Upper lobe of left lung (tissue), 6 donors: ENCODE results near the gene RPA1. TPM values are rescaled to one million over a fixed set of nuclear protein-coding genes. Genes with fewer than 3 reads are reported as not detected.
"Not testable (repeated sequence)": the region's sequence is repeated elsewhere in the genome, so short reads cannot be mapped to it uniquely, and the experiment has no call there.

ENCODE experiments used
- ATAC-seq, 2 donors: fragments of 200-7000 bp; cut with Tn5 transposase; one replicate each; pipeline ENCODE4 v1.9.1; 2022; ENCODE audit warnings: mild to moderate bottlenecking in 2 of 2, moderate library complexity in 2 of 2; ENCODE audit not compliant: low FRiP score in 2 of 2
- DNase-seq, 2 donors: peaks; one replicate each; pipeline ENCODE4 v3.0.0-alpha.2; 2019 to 2020
- H3K27ac ChIP-seq, 4 donors: fragments of 200-600 bp; sonication (generic); one replicate each; pipeline ENCODE4 v1.5.1; 2016 to 2019
- H3K27me3 ChIP-seq, 4 donors: fragments of 200-600 bp; sonication (generic); one replicate each; pipeline ENCODE4 v1.5.1; 2017 to 2019
- H3K36me3 ChIP-seq, 4 donors: fragments of 200-600 bp; sonication (generic); one replicate each; pipeline ENCODE4 v1.5.1; 2016 to 2019
- H3K4me1 ChIP-seq, 4 donors: fragments of 200-600 bp; sonication (generic); one replicate each; pipeline ENCODE4 v1.5.1; 2018 to 2019
- H3K4me3 ChIP-seq, 4 donors: fragments of 200-600 bp; sonication (generic); one replicate each; pipeline ENCODE4 v1.5.1; 2017 to 2019; ENCODE audit warnings: mild to moderate bottlenecking in 2 of 4, moderate library complexity in 1 of 4
- H3K9me3 ChIP-seq, 4 donors: fragments of 200-600 bp; sonication (generic); one replicate each; pipeline ENCODE4 v1.5.1; 2018 to 2019
- CTCF ChIP-seq, 6 experiments: fragments of 450-650 bp in 4 of 6; fragments of 200-600 bp in 2 of 6; sonication (generic) in 2 of 6; IDR thresholded peaks; one replicate each; pipeline ENCODE4 v1.5.1; 2016 to 2019; ENCODE audit warnings: antibody characterized with exemption in 6 of 6
- EP300 ChIP-seq, 4 donors: sonication (generic); formaldehyde crosslinking; IDR thresholded peaks; one replicate each; pipeline ENCODE4 v1.5.1; 2017; ENCODE audit warnings: antibody characterized with exemption in 4 of 4, control low read depth in 2 of 4
- POLR2A ChIP-seq, 4 donors: fragments of 450-650 bp; IDR thresholded peaks; one replicate each; pipeline ENCODE4 v1.5.1; 2016 to 2017; ENCODE audit warnings: antibody characterized with exemption in 4 of 4, mild to moderate bottlenecking in 2 of 4
- POLR2AphosphoS5 ChIP-seq, 2 donors: sonication (generic); formaldehyde crosslinking; IDR thresholded peaks; one replicate each; pipeline ENCODE4 v1.5.1; 2017; ENCODE audit warnings: antibody characterized with exemption in 2 of 2
- WGBS, 2 donors: methylation state at CpG; one replicate each; pipeline ENCODE4 v1.1.5; 2017 to 2018; 5-methylcytosine and 5-hydroxymethylcytosine counted together
- total RNA-seq, 6 donors: library from RNA; depleted of rRNA in 4 of 6; stranded (reverse); fragments of >200 nt in 4 of 6; gene quantifications; one replicate each; pipeline versions ENCODE4 v1.1.0 to v1.2.1, GENCODE V29; 2016 to 2021
- donor health status: DM: no; HTN: no; CAD: no; lungs with moderate emphysema.
- donor health status: DM: no; HTN: yes; CAD: no; lungs with severe emphysema.

The RPA1 gene
- total RNA-seq, 6 donors from 2014 or later = 14.1 to 82.3 (median 24.8) TPM

- no peak overlapping the region for H3K27ac ChIP-seq
- no peaks in the 10 kb centered on the region for H3K27me3 ChIP-seq
- WGBS, 2 donors = 97 to 100% methylated on average over 1 of the region's 1 CpG
- peaks cover 0 to under 1% (median 0%) of the 10 kb centered on the region in 4 donors for H3K4me1 ChIP-seq
- DNase-seq = no peak
- H3K4me3 ChIP-seq = no peak overlapping the region
- no peak for TF ChIP-seq EP300 (IDR thresholded peaks at IDR 0.05)
- TF ChIP-seq CTCF (IDR thresholded peaks at IDR 0.05) = no peak
- TF ChIP-seq POLR2A (IDR thresholded peaks at IDR 0.05) = no peak
- no peak for TF ChIP-seq POLR2AphosphoS5 (IDR thresholded peaks at IDR 0.05)
- no peaks in the 10 kb centered on the region for H3K9me3 ChIP-seq
- ATAC-seq = no peak
- peaks cover 9 to 31% (median 19%) of the 10 kb centered on the region in 4 donors for H3K36me3 ChIP-seq
Observed at GRCh38 chr17:1802429-1802828, 27.4 kb upstream of the RPA1 start.

GRCh38 chr17:1803280-1803679 lies 26.5 kb upstream of the RPA1 start:
- no peaks in the 10 kb centered on the region for H3K4me1 ChIP-seq
- no peaks in the 10 kb centered on the region for H3K9me3 ChIP-seq
- DNase-seq (no peak), ATAC-seq (no peak)
- TF ChIP-seq POLR2AphosphoS5 (IDR thresholded peaks at IDR 0.05) (no peak), EP300 (IDR thresholded peaks at IDR 0.05) (no peak), CTCF (IDR thresholded peaks at IDR 0.05) (no peak), POLR2A (IDR thresholded peaks at IDR 0.05) (no peak)
- no peaks in the 10 kb centered on the region for H3K27me3 ChIP-seq
- no peak overlapping the region for H3K27ac ChIP-seq
- 79 to 96% methylated on average over 6 of the region's 6 CpGs for WGBS, 2 donors
- H3K4me3 ChIP-seq = no peak overlapping the region
- peaks cover 9 to 31% (median 19%) of the 10 kb centered on the region in 4 donors for H3K36me3 ChIP-seq

- WGBS, 2 donors = 94 to 95% methylated on average over 6 of the region's 6 CpGs
- no peaks in the 10 kb centered on the region for H3K4me1 ChIP-seq
- no peaks in the 10 kb centered on the region for H3K9me3 ChIP-seq
- no peak overlapping the region for H3K27ac ChIP-seq
- no peaks in the 10 kb centered on the region for H3K27me3 ChIP-seq
- ATAC-seq = no peak
- H3K4me3 ChIP-seq = no peak overlapping the region
- H3K36me3 ChIP-seq = peaks cover 2 to 30% (median 16%) of the 10 kb centered on the region in 4 donors
- no peak for TF ChIP-seq POLR2A (IDR thresholded peaks at IDR 0.05)
- DNase-seq = no peak
Observed at GRCh38 chr17:1807890-1808289, 21.9 kb upstream of the RPA1 start.

- ATAC-seq = no peak
- H3K9me3 ChIP-seq = no peaks in the 10 kb centered on the region
- no peaks in the 10 kb centered on the region for H3K27me3 ChIP-seq
- no peak overlapping the region for H3K27ac ChIP-seq
- WGBS, 2 donors = 85 to 86% methylated on average over 2 of the region's 2 CpGs
- no peak overlapping the region for H3K4me3 ChIP-seq
- peaks cover 2 to 29% (median 17%) of the 10 kb centered on the region in 4 donors for H3K36me3 ChIP-seq
- DNase-seq = no peak
- no peaks in the 10 kb centered on the region for H3K4me1 ChIP-seq
- no peak for TF ChIP-seq EP300 (IDR thresholded peaks at IDR 0.05)
- TF ChIP-seq CTCF (IDR thresholded peaks at IDR 0.05) = no peak
- no peak for TF ChIP-seq POLR2A (IDR thresholded peaks at IDR 0.05)
- no peak for TF ChIP-seq POLR2AphosphoS5 (IDR thresholded peaks at IDR 0.05)
Observed at GRCh38 chr17:1808644-1809043, 21.2 kb upstream of the RPA1 start.

- peaks cover 2 to 25% (median 11%) of the 10 kb centered on the region in 4 donors for H3K36me3 ChIP-seq
- ATAC-seq, H3K4me1 ChIP-seq, H3K27me3 ChIP-seq, H3K9me3 ChIP-seq, H3K4me3 ChIP-seq, H3K27ac ChIP-seq, DNase-seq: not testable (repeated sequence)
- WGBS, 2 donors = 94 to 97% methylated on average over 8 of the region's 8 CpGs
Observed at GRCh38 chr17:1809815-1810214, 20.0 kb upstream of the RPA1 start.

GRCh38 chr17:1810450-1811103 lies 19.2 kb upstream of the RPA1 start:
- no peaks in the 10 kb centered on the region for H3K9me3 ChIP-seq
- TF ChIP-seq EP300 (IDR thresholded peaks at IDR 0.05) (no peak), POLR2AphosphoS5 (IDR thresholded peaks at IDR 0.05) (no peak), POLR2A (IDR thresholded peaks at IDR 0.05) (no peak), CTCF (IDR thresholded peaks at IDR 0.05) (no peak)
- DNase-seq = no peak

More at GRCh38 chr17:1810450-1811103, 19.2 kb upstream of the RPA1 start:
- H3K36me3 ChIP-seq = peaks cover 2 to 25% (median 11%) of the 10 kb centered on the region in 4 donors
- 83 to 90% methylated on average over 13 to 20 of the region's 20 CpGs for WGBS, 2 donors
- no peak overlapping the region for H3K4me3 ChIP-seq
- no peaks in the 10 kb centered on the region for H3K27me3 ChIP-seq
- ATAC-seq = no peak
- H3K4me1 ChIP-seq = no peaks in the 10 kb centered on the region
- no peak overlapping the region for H3K27ac ChIP-seq
